NT2/D1 (cell line): Measurements from ENCODE around the gene CELSR2.

Experiments used
- SUZ12 ChIP-seq: IDR thresholded peaks from 2 replicates; pipeline ENCODE4 v1.6.1; 2011; ENCODE audit not compliant: insufficient read length, insufficient read depth; ENCODE audit errors: extremely low read depth
- YY1 ChIP-seq: IDR thresholded peaks from 2 replicates; pipeline ENCODE4 v1.6.1; 2011; ENCODE audit not compliant: insufficient read length, insufficient read depth

GRCh38 chr1:109237512-109237911 is 11.8 kb upstream of the CELSR2 start:
- TF ChIP-seq YY1 (no peak), SUZ12 (no peak)
